OCI-LY7 (cell line): ENCODE data around the gene TFAP2B.

Experiments
- EZH2phosphoT487 ChIP-seq: fragments of 200-600 bp; sonication (generic); IDR thresholded peaks from 2 replicates; pipeline ENCODE4 v1.6.1; 2018; ENCODE audit warnings: low read depth, borderline replicate concordance, mild to moderate bottlenecking, mixed run types, antibody characterized with exemption, low read length, moderate library complexity, mixed read lengths
- TF ChIP-seq, protein P1 (sequence below): fragments of 200-600 bp; sonication (generic); conservative IDR thresholded peaks from 2 replicates; pipeline ENCODE4 v1.5.1; 2014; ENCODE audit warnings: mild to moderate bottlenecking, antibody characterized with exemption, low read length, moderate library complexity, mixed read lengths

DNA sequence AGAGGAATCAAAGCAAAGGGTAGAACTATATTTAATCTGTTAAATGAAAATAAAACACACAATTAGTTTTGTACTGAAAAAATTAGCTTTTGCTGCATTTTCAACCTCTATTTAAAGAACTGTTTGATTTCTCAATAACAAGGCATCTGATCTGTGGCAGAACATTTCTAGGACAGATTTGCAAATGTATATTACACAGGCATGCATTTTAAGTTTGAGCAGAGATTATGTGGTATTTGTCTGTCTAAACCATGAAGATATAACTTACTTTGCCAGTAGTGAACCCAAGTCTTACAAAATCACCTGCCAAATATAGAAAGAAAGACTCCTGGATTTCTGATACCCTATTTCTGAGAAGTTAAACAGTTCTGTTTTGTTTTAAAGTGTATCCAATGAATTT, 71.9 kb downstream of the TFAP2B start:
- TF ChIP-seq, protein P1, sequence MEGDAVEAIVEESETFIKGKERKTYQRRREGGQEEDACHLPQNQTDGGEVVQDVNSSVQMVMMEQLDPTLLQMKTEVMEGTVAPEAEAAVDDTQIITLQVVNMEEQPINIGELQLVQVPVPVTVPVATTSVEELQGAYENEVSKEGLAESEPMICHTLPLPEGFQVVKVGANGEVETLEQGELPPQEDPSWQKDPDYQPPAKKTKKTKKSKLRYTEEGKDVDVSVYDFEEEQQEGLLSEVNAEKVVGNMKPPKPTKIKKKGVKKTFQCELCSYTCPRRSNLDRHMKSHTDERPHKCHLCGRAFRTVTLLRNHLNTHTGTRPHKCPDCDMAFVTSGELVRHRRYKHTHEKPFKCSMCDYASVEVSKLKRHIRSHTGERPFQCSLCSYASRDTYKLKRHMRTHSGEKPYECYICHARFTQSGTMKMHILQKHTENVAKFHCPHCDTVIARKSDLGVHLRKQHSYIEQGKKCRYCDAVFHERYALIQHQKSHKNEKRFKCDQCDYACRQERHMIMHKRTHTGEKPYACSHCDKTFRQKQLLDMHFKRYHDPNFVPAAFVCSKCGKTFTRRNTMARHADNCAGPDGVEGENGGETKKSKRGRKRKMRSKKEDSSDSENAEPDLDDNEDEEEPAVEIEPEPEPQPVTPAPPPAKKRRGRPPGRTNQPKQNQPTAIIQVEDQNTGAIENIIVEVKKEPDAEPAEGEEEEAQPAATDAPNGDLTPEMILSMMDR = no peak
- no peak for TF ChIP-seq EZH2phosphoT487
